GM23248 (cell line): ENCODE data around the gene TRMT44.

Experiments
- EZH2 ChIP-seq: fragments of 200-600 bp; sonication (generic); IDR thresholded peaks from 2 replicates; pipeline ENCODE4 v1.6.1; 2018; ENCODE audit warnings: antibody characterized with exemption, mild to moderate bottlenecking; ENCODE audit not compliant: insufficient read depth, poor library complexity, severe bottlenecking
- EZH2phosphoT487 ChIP-seq: fragments of 200-600 bp; sonication (generic); IDR thresholded peaks from 2 replicates; pipeline ENCODE4 v1.6.1; 2018; ENCODE audit warnings: antibody characterized with exemption, moderate library complexity, mild to moderate bottlenecking, low read depth; ENCODE audit not compliant: insufficient read depth

GRCh38 chr4:8470451-8471024 is 30.0 kb downstream of the TRMT44 start:
- TF ChIP-seq EZH2 (no peak), EZH2phosphoT487 (no peak)
